ENCODE results near the gene FGFBP3. TPM values are rescaled to one million over a fixed set of nuclear protein-coding genes. Genes with fewer than 3 reads are reported as not detected.

FGFBP3 gene
- polyA plus RNA-seq, 12 donors, result 1.5 to 2.9 (median 2.0) TPM; not detected in 2

DNA sequence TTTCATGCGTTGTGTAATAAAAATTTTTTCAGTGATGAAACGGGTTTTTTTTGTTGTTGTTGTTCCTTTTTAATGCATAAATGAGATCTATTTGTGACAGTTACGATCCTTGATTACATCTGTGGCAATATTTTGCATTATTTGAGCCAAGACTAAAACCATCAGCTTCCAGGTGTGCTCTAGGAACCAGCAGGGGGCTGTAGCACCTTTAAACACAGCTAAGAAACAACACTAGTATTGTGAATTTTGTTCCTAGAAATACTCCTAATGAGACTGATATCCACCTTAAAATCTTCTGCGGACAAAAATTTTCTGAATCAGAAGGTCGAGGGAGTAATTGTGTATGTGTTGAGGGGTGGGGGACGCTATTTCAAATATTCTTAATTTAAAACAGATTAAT lies 52.6 kb downstream of the FGFBP3 start:
- no peak for DNase-seq

Other genes starting within 250 kb of the FGFBP3 start
- gene TNKS2, start 111.1 kb downstream of the FGFBP3 start, polyA plus RNA-seq (ENCODE audit: insufficient read length in 12 of 12), result 10 to 100 TPM in 11 of 12 donors, not detected in 1; 28.3 to 48.8 (median 42.9) TPM
- gene BTAF1, start 14.3 kb upstream of the FGFBP3 start, polyA plus RNA-seq (ENCODE audit: insufficient read length in 12 of 12), result 10 to 100 TPM in 11 of 12 donors, not detected in 1; 16.8 to 36.8 (median 26.9) TPM